ENCODE measurements around the gene SLC35A4. TPM values are rescaled to one million over a fixed set of nuclear protein-coding genes. Genes with fewer than 3 reads are reported as not detected.

The SLC35A4 gene
- total RNA-seq, 2 donors from 2014 or later, result 43.9 to 55.0 TPM

DNA sequence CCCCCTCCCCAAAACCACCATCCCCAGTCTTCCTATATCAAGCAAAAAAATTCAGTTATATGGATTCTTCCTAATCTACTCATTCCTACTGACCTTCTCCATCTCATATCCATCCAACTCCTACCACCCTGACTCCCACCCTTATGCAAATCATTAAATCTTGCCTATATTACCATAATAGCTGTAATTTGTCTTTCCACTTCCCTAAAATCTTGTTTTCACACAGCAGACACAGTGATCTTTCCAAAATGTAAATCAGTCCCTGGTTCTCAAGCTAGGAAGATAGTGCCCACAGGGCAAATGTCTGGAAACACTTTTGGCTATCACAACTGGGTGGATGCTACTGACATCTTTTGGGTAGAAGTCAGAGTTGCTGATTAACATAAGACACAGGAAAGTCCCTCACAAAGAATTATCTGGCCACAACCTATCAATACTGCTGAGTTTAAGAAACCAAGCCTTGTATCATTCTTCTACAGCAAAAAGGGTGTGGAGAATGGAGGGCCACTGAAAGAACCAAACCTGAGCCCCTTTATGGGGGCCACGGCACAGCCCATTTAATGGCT, 8.8 kb upstream of the SLC35A4 start:
- intact Hi-C loops (cut with DNase I), result no loop called here
- no peak for DNase-seq (ENCODE audit: low spot score)

GRCh38 chr5:140556438-140556837, 8.2 kb upstream of the SLC35A4 start:
- intact Hi-C loops (cut with DNase I), result no loop called here
- DNase-seq (ENCODE audit: low spot score), result no peak

DNA sequence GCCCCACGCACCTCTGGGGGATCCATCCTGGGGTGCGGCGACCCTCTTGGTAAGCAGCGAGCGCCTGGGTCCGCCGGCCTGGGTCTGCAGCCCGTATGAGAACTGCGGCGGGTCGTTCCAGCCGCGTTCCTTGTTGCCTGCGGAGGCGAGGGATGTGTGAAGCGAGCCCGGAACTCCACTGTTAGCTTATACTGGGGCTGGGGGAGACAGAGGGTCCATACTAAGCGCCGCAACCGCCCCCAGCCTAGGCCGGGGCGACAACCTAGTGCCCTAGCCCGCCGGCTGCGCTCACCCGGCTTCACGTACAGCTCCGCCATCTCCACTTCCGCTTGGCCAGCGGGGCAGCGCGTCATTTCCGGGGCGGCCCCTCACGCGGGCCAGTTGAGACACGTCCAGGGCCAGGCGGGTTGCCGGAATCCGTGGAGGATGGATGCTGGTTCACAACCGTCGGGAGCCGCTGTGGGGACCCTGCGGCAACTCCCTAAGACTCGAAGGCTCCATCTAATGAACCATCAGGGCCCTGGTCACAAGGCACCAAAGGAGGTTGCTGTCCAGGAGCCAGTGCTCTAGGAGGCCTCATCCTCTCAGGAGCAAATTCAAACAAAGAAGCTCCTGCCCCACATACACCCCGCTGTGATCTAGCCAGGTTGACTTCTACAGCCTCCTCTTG, 7.4 kb upstream of the SLC35A4 start, which contains the start of gene SRA1:
SRA1 (minus strand) TSS at position 338 of the 670 bp plus-strand sequence; CDS start at position 317, 21 bp downstream.
- intact Hi-C loops (cut with DNase I), result no loop called here
- peak; percentile 98 for DNase-seq (ENCODE audit: low spot score)

DNA sequence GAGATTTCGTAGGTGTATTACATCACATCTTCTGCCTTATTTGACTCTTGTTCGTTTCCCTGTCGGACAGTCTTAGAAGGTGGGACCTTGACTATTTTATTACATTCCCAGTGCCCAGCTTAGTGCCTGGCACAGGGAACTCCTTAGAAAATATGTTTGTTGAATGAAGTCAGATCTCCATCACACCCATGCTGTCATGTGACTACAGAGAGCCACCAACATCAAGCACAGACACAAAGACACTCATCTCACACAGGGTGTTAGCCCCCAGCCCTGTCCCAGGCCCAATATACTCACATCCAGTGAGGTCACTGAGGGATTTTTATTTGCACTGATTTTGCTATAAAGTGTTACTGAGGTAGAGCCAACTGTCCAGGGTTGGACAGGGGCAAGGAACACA, 6.7 kb upstream of the SLC35A4 start:
- intact Hi-C loops (cut with DNase I), result no loop called here
- no peak for DNase-seq (ENCODE audit: low spot score)

- DNase-seq (ENCODE audit: low spot score), result peak; percentile 58
- intact Hi-C loops (cut with DNase I), result no loop called here
Observed at GRCh38 chr5:140558542-140558941, 6.1 kb upstream of the SLC35A4 start.

GRCh38 chr5:140560227-140560626, 4.4 kb upstream of the SLC35A4 start:
- intact Hi-C loops (cut with DNase I), result loop anchor here (5.0 to 10.0 kb wide), 2 partner anchors 75 to 77 kb away; partner anchors contain the start of genes TMCO6 (in 2 of the 2) and CD14 (in 1 of the 2)
- DNase-seq (ENCODE audit: low spot score), result no peak

GRCh38 chr5:140561753-140562523, 2.7 kb upstream of the SLC35A4 start:
- peak; percentile 52 for DNase-seq (ENCODE audit: low spot score)
- intact Hi-C loops (cut with DNase I), result loop anchor here (5.0 to 10.0 kb wide), 2 partner anchors 73 to 75 kb away; partner anchors contain the start of genes TMCO6 (in 2 of the 2) and CD14 (in 1 of the 2)

- intact Hi-C loops (cut with DNase I), result loop anchor here (5.0 to 10.0 kb wide), 2 partner anchors 71 to 74 kb away; partner anchors contain the start of genes TMCO6 (in 2 of the 2) and CD14 (in 1 of the 2)
- DNase-seq (ENCODE audit: low spot score), result peak; percentile 79
Observed at GRCh38 chr5:140563596-140563995, 1.0 kb upstream of the SLC35A4 start.

DNA sequence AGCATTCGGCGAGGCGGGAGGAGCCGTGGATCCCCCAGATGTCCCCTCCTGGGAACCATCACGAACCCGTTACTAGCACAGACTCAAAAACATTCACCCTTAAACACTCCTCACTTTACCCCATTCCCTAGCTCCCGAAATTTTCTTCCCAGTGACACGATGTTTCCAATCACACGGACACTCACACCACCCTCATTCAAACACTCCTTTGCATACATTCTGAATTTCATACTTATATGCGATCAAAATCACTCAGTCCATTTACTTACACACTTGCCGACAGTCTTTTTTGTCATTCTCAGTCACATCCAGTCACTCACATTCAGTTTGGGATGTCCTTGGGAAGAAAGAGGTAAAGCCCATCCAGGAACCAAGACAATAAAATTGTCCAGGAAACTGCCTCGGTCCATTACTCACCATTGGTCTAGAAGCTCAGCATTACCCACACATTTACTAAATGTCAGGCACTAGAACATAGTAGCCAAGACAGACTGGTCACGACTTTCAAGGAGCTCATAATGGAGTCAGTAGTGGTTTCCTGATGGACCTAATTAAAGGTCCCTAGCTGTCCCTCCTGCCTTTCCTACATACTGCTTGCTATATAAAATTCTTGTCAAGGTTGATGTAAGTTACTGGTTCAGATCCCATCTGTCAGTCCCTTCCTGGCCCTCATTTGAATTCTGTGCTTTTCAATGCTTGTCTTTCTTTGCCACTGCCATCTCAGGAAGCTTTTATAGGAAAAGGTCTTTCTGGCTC, 574 bp downstream of the SLC35A4 start:
- DNase-seq (ENCODE audit: low spot score), result no peak
- intact Hi-C loops (cut with DNase I), result loop anchor here in 1 of 2 donors (10.0 kb wide), 1 partner anchor 70 kb away; the partner anchor contains the start of genes CD14 and TMCO6

DNA sequence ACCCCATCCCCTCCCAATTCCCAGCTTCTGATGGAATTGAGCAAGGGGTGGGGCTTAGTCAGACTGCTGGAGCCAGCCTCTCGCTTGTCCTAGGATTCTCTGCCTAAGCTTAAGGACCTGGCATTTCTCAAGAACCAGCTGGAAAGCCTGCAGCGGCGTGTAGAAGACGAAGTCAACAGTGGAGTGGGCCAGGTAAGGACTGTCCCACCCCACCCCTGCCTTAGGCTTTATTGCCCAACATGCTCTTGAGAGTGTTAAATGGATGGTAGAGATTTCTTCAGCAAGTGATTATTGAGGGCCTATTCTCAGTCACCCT, 1.1 kb downstream of the SLC35A4 start:
- peak; percentile 58 for DNase-seq (ENCODE audit: low spot score)
- intact Hi-C loops (cut with DNase I), result loop anchor here in 1 of 2 donors (10.0 kb wide), 1 partner anchor 69 kb away; the partner anchor contains the start of genes CD14 and TMCO6

DNA sequence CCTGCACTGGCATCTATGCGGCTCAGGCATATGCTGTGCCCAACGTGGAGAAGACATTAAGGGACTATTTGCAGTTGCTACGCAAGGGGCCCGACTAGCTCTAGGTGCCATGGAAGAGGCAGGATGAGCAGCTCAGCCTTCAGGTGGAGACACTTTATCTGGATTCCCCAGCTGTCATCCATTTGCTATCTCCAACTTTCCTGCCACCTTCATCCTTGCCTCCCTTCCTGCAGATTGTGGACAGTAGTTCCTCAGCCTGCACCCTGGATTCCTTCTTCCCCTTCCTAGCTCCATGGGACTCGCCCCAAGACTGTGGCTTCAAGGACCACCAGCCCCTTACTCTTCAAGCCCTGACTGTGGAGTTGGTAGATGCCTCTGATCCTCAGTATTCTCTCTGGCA, 2.0 kb downstream of the SLC35A4 start:
- peak; percentile 35 for DNase-seq (ENCODE audit: low spot score)
- intact Hi-C loops (cut with DNase I), result loop anchor here in 1 of 2 donors (10.0 kb wide), 1 partner anchor 68 kb away; the partner anchor contains the start of genes CD14 and TMCO6

DNA sequence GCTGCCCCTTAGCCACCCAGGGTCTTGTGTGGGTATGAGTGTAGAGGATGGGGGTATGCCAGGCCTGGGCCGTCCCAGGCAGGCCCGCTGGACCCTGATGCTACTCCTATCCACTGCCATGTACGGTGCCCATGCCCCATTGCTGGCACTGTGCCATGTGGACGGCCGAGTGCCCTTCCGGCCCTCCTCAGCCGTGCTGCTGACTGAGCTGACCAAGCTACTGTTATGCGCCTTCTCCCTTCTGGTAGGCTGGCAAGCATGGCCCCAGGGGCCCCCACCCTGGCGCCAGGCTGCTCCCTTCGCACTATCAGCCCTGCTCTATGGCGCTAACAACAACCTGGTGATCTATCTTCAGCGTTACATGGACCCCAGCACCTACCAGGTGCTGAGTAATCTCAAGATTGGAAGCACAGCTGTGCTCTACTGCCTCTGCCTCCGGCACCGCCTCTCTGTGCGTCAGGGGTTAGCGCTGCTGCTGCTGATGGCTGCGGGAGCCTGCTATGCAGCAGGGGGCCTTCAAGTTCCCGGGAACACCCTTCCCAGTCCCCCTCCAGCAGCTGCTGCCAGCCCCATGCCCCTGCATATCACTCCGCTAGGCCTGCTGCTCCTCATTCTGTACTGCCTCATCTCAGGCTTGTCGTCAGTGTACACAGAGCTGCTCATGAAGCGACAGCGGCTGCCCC, 2.6 kb downstream of the SLC35A4 start:
- peak; percentile 67 for DNase-seq (ENCODE audit: low spot score)
- intact Hi-C loops (cut with DNase I), result loop anchor here in 1 of 2 donors (10.0 kb wide), 1 partner anchor 68 kb away; the partner anchor contains the start of genes CD14 and TMCO6

DNA sequence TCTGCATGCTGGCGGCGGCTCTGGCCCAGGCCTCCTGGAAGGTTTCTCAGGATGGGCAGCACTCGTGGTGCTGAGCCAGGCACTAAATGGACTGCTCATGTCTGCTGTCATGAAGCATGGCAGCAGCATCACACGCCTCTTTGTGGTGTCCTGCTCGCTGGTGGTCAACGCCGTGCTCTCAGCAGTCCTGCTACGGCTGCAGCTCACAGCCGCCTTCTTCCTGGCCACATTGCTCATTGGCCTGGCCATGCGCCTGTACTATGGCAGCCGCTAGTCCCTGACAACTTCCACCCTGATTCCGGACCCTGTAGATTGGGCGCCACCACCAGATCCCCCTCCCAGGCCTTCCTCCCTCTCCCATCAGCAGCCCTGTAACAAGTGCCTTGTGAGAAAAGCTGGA, 3.2 kb downstream of the SLC35A4 start:
- no peak for DNase-seq (ENCODE audit: low spot score)
- intact Hi-C loops (cut with DNase I), result loop anchor here in 1 of 2 donors (10.0 kb wide), 1 partner anchor 67 kb away; the partner anchor contains the start of genes CD14 and TMCO6

DNA sequence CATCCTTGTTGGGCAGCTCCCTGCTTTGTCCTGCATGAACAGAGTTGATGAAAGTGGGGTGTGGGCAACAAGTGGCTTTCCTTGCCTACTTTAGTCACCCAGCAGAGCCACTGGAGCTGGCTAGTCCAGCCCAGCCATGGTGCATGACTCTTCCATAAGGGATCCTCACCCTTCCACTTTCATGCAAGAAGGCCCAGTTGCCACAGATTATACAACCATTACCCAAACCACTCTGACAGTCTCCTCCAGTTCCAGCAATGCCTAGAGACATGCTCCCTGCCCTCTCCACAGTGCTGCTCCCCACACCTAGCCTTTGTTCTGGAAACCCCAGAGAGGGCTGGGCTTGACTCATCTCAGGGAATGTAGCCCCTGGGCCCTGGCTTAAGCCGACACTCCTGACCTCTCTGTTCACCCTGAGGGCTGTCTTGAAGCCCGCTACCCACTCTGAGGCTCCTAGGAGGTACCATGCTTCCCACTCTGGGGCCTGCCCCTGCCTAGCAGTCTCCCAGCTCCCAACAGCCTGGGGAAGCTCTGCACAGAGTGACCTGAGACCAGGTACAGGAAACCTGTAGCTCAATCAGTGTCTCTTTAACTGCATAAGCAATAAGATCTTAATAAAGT, 3.9 kb downstream of the SLC35A4 start:
- DNase-seq (ENCODE audit: low spot score), result no peak

GRCh38 chr5:140569197-140569596, 4.6 kb downstream of the SLC35A4 start:
- peak; percentile 64 for DNase-seq (ENCODE audit: low spot score)
- intact Hi-C loops (cut with DNase I), result loop anchor here in 1 of 2 donors (10.0 kb wide), 1 partner anchor 66 kb away; the partner anchor contains the start of genes CD14 and TMCO6

More for the DNA sequence above, 3.9 kb downstream of the SLC35A4 start:
- intact Hi-C loops (cut with DNase I), result loop anchor here in 1 of 2 donors (10.0 kb wide), 1 partner anchor 66 kb away; the partner anchor contains the start of genes CD14 and TMCO6

DNA sequence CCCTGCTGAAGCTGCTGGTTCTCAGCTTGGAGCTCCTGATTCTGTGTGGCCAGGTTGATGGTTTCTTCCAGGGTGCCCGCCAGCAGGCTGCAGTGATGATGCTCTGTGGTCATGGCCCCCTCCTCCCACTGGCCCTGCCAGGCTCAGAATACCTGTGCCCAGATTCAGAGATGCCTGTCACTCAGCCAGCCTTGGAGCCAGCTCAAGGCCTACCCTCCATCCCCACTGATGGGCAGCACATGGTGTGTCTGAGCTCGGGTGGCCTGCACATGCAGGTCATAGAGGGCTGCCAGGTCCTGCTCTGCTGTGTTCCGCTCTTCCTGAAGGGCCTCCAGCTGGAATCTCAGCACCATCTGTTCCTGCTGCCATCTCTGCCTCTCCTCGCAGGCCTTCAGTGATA, 5.4 kb downstream of the SLC35A4 start:
- intact Hi-C loops (cut with DNase I), result no loop called here
- DNase-seq (ENCODE audit: low spot score), result peak; percentile 70

GRCh38 chr5:140570488-140570887, 5.9 kb downstream of the SLC35A4 start:
- intact Hi-C loops (cut with DNase I), result no loop called here
- no peak for DNase-seq (ENCODE audit: low spot score)

- peak; percentile 80 for DNase-seq (ENCODE audit: low spot score)
- intact Hi-C loops (cut with DNase I), result no loop called here
Observed at GRCh38 chr5:140571105-140571504, 6.5 kb downstream of the SLC35A4 start.
